OCI-LY3 (cell line): ENCODE results near the gene SPOUT1.

Experiments
- EZH2phosphoT487 ChIP-seq: fragments of 200-600 bp; shearing (Covaris generic); IDR thresholded peaks from 2 replicates; pipeline ENCODE4 v1.6.1; 2018; ENCODE audit warnings: antibody characterized with exemption, mixed run types, low read depth
- TF ChIP-seq, protein P1 (sequence below): fragments of 200-600, 300-600 bp; sonication (generic); IDR thresholded peaks from 2 replicates; pipeline ENCODE4 v1.5.1; 2014; ENCODE audit warnings: antibody characterized with exemption, low read length, low read depth

DNA sequence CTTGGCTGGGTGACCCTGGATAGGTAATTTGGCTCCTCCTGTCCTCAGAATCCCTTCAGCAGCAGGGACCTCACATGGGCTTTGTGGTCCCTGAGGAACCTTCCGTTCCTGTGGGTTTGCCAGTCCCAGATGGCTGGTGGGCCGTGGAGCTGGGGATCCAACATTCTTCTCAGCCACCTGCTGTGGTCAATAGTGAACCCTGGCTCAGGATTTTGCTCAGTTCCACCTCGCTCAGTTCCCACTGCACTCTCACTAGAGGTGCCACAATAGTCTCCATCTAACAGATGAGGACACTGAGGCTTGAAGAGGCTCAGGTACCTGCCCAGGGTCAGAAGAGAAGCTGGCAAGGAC lies 17.1 kb upstream of the SPOUT1 start:
- TF ChIP-seq, protein P1, sequence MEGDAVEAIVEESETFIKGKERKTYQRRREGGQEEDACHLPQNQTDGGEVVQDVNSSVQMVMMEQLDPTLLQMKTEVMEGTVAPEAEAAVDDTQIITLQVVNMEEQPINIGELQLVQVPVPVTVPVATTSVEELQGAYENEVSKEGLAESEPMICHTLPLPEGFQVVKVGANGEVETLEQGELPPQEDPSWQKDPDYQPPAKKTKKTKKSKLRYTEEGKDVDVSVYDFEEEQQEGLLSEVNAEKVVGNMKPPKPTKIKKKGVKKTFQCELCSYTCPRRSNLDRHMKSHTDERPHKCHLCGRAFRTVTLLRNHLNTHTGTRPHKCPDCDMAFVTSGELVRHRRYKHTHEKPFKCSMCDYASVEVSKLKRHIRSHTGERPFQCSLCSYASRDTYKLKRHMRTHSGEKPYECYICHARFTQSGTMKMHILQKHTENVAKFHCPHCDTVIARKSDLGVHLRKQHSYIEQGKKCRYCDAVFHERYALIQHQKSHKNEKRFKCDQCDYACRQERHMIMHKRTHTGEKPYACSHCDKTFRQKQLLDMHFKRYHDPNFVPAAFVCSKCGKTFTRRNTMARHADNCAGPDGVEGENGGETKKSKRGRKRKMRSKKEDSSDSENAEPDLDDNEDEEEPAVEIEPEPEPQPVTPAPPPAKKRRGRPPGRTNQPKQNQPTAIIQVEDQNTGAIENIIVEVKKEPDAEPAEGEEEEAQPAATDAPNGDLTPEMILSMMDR: no peak
- TF ChIP-seq EZH2phosphoT487: no peak
